ENCODE data around the gene WAPL. TPM values are rescaled to one million over a fixed set of nuclear protein-coding genes. Genes with fewer than 3 reads are reported as not detected.

The WAPL gene
- polyA plus RNA-seq, 1 donor (not counting 4 experiments of a cell fraction or from before 2014, with no cell fraction given): 26.2 TPM

- H3K9me1 ChIP-seq (ENCODE audit: control insufficient read depth, extremely low read depth, insufficient read depth, low read length): no peaks in the 10 kb centered on the region
- H3K4me2 ChIP-seq (ENCODE audit: control insufficient read depth, extremely low read depth, insufficient read depth, low read depth, low read length): no peak overlapping the region
- FAIRE-seq: no peak
- no peak overlapping the region for H3K27ac ChIP-seq (ENCODE audit: control insufficient read depth, insufficient read depth, low read length)
- no peaks in the 10 kb centered on the region for H3K9me3 ChIP-seq (ENCODE audit: control insufficient read depth, low read depth, low read length)
- H3K79me2 ChIP-seq (ENCODE audit: control insufficient read depth, insufficient read depth, low read length): peaks cover 2% of the 10 kb centered on the region
- no peaks in the 10 kb centered on the region for H3K4me1 ChIP-seq (ENCODE audit: control insufficient read depth, extremely low read depth, insufficient read depth, low read length)
- H3K9ac ChIP-seq (ENCODE audit: control insufficient read depth, extremely low read depth, insufficient read depth, low read length): no peak overlapping the region
- no peak overlapping the region for H3K4me3 ChIP-seq (ENCODE audit: control insufficient read depth in 2 of 3, extremely low read depth in 1 of 3, insufficient read depth in 2 of 3, low read depth in 1 of 3, low read length in 3 of 3)
- H3K36me3 ChIP-seq (ENCODE audit: control insufficient read depth in 2 of 2, extremely low read depth in 1 of 2, insufficient read depth in 2 of 2, low read length in 2 of 2): peaks cover 3 to 18% of the 10 kb centered on the region in 2 experiments
- H4K20me1 ChIP-seq (ENCODE audit: control insufficient read depth, extremely low read depth, insufficient read depth, low read length): no peaks in the 10 kb centered on the region
- no peak overlapping the region for H2AFZ ChIP-seq (ENCODE audit: control insufficient read depth, low read length)
- dilution Hi-C loops (cut with MboI; ENCODE audit: extremely low pct_ligation_motif_present, low sequenced_read_pairs): no loop called here
- H3K27me3 ChIP-seq (ENCODE audit: control insufficient read depth, extremely low read depth, insufficient read depth, low read length): no peaks in the 10 kb centered on the region
- no peak for DNase-seq (ENCODE audit: low read depth, low spot score)
- no peak for TF ChIP-seq CTCF (optimal IDR thresholded peaks at IDR 0.05 in 1 of 3, IDR thresholded peaks at IDR 0.05 in 1 of 3, conservative IDR thresholded peaks at IDR 0.05 in 1 of 3; ENCODE audit: extremely low read depth in 1 of 3, insufficient read depth in 2 of 3, low read length in 3 of 3)
- no peak for TF ChIP-seq EZH2 (IDR thresholded peaks at IDR 0.05; ENCODE audit: low read length)
These were observed 59.4 kb downstream of the WAPL start for GRCh38 chr10:86461963-86462804.

- H3K4me1 ChIP-seq (ENCODE audit: control insufficient read depth, extremely low read depth, insufficient read depth, low read length): no peaks in the 10 kb centered on the region
- no peak for DNase-seq (ENCODE audit: low read depth, low spot score)
- H3K9ac ChIP-seq (ENCODE audit: control insufficient read depth, extremely low read depth, insufficient read depth, low read length): no peak overlapping the region
- dilution Hi-C loops (cut with MboI; ENCODE audit: extremely low pct_ligation_motif_present, low sequenced_read_pairs): no loop called here
- no peaks in the 10 kb centered on the region for H4K20me1 ChIP-seq (ENCODE audit: control insufficient read depth, extremely low read depth, insufficient read depth, low read length)
- H3K9me3 ChIP-seq (ENCODE audit: control insufficient read depth, low read depth, low read length): no peaks in the 10 kb centered on the region
- no peak overlapping the region for H3K4me3 ChIP-seq (ENCODE audit: control insufficient read depth in 2 of 3, extremely low read depth in 1 of 3, insufficient read depth in 2 of 3, low read depth in 1 of 3, low read length in 3 of 3)
- H2AFZ ChIP-seq (ENCODE audit: control insufficient read depth, low read length): no peak overlapping the region
- H3K79me2 ChIP-seq (ENCODE audit: control insufficient read depth, insufficient read depth, low read length): no peaks in the 10 kb centered on the region
- no peak overlapping the region for H3K4me2 ChIP-seq (ENCODE audit: control insufficient read depth, extremely low read depth, insufficient read depth, low read depth, low read length)
- no peak for TF ChIP-seq CTCF (optimal IDR thresholded peaks at IDR 0.05 in 1 of 3, IDR thresholded peaks at IDR 0.05 in 1 of 3, conservative IDR thresholded peaks at IDR 0.05 in 1 of 3; ENCODE audit: extremely low read depth in 1 of 3, insufficient read depth in 2 of 3, low read length in 3 of 3)
- no peak for TF ChIP-seq EZH2 (IDR thresholded peaks at IDR 0.05; ENCODE audit: low read length)
- H3K27me3 ChIP-seq (ENCODE audit: control insufficient read depth, extremely low read depth, insufficient read depth, low read length): no peaks in the 10 kb centered on the region
- no peaks in the 10 kb centered on the region for H3K9me1 ChIP-seq (ENCODE audit: control insufficient read depth, extremely low read depth, insufficient read depth, low read length)
- no peak overlapping the region for H3K27ac ChIP-seq (ENCODE audit: control insufficient read depth, insufficient read depth, low read length)
- peaks cover 9 to 23% of the 10 kb centered on the region in 2 experiments for H3K36me3 ChIP-seq (ENCODE audit: control insufficient read depth in 2 of 2, extremely low read depth in 1 of 2, insufficient read depth in 2 of 2, low read length in 2 of 2)
- FAIRE-seq: no peak
These were observed 70.0 kb downstream of the WAPL start for GRCh38 chr10:86451604-86451960.

Data from keratinocyte (primary cell).